ENCODE data around the gene IL7R. TPM values are rescaled to one million over a fixed set of nuclear protein-coding genes. Genes with fewer than 3 reads are reported as not detected.

IL7R gene
- total RNA-seq, 1 experiment from 2014 or later: not detected

DNA sequence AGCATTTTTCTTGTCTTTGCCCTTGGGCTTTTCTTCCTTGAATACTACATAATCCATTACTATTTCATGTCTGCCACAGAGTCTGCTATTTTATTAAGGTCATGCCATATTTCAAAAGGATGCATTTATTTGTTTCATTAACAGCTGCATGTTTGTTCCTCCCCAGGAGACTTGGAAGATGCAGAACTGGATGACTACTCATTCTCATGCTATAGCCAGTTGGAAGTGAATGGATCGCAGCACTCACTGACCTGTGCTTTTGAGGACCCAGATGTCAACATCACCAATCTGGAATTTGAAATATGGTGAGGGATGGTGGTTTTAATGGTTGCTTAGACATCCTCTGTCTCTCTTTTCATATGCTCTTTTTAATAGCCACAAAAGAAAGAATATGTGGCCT, 4.0 kb downstream of the IL7R start:
- no peak overlapping the region for H3T11ph ChIP-seq (ENCODE audit: low read length)
- no peak overlapping the region for H2AFZ ChIP-seq (ENCODE audit: low read length)
- no peak overlapping the region for H3K4ac ChIP-seq (ENCODE audit: low read depth, low read length)
- H2BK15ac ChIP-seq (ENCODE audit: low read depth, low read length): no peak overlapping the region
- H3K23ac ChIP-seq (ENCODE audit: insufficient read length, low read depth, low read length): no peak overlapping the region
- H3K79me2 ChIP-seq (ENCODE audit: insufficient read depth, low read length): no peaks in the 10 kb centered on the region
- H3K27ac ChIP-seq (ENCODE audit: insufficient read length, low read depth, low read length): no peak overlapping the region
- H3K9me3 ChIP-seq (ENCODE audit: control insufficient read depth, low read depth, low read length): no peaks in the 10 kb centered on the region
- H3K9ac ChIP-seq (ENCODE audit: extremely low read depth, insufficient read length, low read length): no peak overlapping the region
- H3K18ac ChIP-seq (ENCODE audit: insufficient read length, low read depth, low read length): no peak overlapping the region
- H3K9me3 Mint-ChIP-seq: peaks cover 2 to 3% of the 10 kb centered on the region in 2 experiments; a peak in 3 of 5 replicates
- H2BK12ac ChIP-seq (ENCODE audit: insufficient read length, low read depth, low read length): no peak overlapping the region
- no peaks in the 10 kb centered on the region for H4K20me1 ChIP-seq (ENCODE audit: control insufficient read depth, insufficient read depth, insufficient read length)
- no peak overlapping the region for H3K4me2 ChIP-seq (ENCODE audit: insufficient read depth, insufficient read length, low read length)
- no peak overlapping the region for H2AK5ac ChIP-seq (ENCODE audit: insufficient read length, low read length)
- no peak overlapping the region for H2BK5ac ChIP-seq (ENCODE audit: insufficient read length, low read length)
- no peak overlapping the region for H3K14ac ChIP-seq (ENCODE audit: insufficient read depth, low read length)
- DNase-seq: no peak
- TF ChIP-seq, protein P1, sequence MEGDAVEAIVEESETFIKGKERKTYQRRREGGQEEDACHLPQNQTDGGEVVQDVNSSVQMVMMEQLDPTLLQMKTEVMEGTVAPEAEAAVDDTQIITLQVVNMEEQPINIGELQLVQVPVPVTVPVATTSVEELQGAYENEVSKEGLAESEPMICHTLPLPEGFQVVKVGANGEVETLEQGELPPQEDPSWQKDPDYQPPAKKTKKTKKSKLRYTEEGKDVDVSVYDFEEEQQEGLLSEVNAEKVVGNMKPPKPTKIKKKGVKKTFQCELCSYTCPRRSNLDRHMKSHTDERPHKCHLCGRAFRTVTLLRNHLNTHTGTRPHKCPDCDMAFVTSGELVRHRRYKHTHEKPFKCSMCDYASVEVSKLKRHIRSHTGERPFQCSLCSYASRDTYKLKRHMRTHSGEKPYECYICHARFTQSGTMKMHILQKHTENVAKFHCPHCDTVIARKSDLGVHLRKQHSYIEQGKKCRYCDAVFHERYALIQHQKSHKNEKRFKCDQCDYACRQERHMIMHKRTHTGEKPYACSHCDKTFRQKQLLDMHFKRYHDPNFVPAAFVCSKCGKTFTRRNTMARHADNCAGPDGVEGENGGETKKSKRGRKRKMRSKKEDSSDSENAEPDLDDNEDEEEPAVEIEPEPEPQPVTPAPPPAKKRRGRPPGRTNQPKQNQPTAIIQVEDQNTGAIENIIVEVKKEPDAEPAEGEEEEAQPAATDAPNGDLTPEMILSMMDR (conservative IDR thresholded peaks at IDR 0.05): no peak
- peaks cover 8% of the 10 kb centered on the region; the same call in 1 of the 2 replicates for H3K4me1 ChIP-seq (ENCODE audit: insufficient read depth, low read length)
- no peaks in the 10 kb centered on the region for H3K79me1 ChIP-seq (ENCODE audit: insufficient read depth, low read depth, low read length, poor library complexity, severe bottlenecking)
- no peaks in the 10 kb centered on the region for H3K27me3 ChIP-seq (ENCODE audit: insufficient read depth, low read length)
- peaks cover 3% of the 10 kb centered on the region for H3K27me3 Mint-ChIP-seq (ENCODE audit: low read depth)
- H3K23me2 ChIP-seq (ENCODE audit: insufficient read length, low read depth, low read length, poor library complexity, severe bottlenecking): no peaks in the 10 kb centered on the region
- no peak overlapping the region for H2BK120ac ChIP-seq (ENCODE audit: low read depth, low read length, poor library complexity, severe bottlenecking)
- no peak overlapping the region for H4K91ac ChIP-seq (ENCODE audit: insufficient read length, low read depth, low read length)
- WGBS (ENCODE audit: extremely low coverage, insufficient read length, low lambda C conversion rate): no CpG with 5 or more reads among the region's 1 CpG
- H4K8ac ChIP-seq (replicated peaks; ENCODE audit: insufficient read length, low read depth, low read length): no peak overlapping the region
- no peaks in the 10 kb centered on the region for H3K36me3 Mint-ChIP-seq (ENCODE audit: insufficient read depth in 1 of 3, low read depth in 3 of 3)
- H3K27ac Mint-ChIP-seq: no peak overlapping the region
- H3K4me1 Mint-ChIP-seq: peaks cover 22 to 34% of the 10 kb centered on the region in 2 experiments
- H3K56ac ChIP-seq (ENCODE audit: insufficient read length, low read depth, low read length): no peak overlapping the region
- H3K4me3 Mint-ChIP-seq: no peak overlapping the region
- no peak overlapping the region for H2BK20ac ChIP-seq (ENCODE audit: low read depth, low read length, poor library complexity, severe bottlenecking)
- no peak overlapping the region for H4K5ac ChIP-seq (ENCODE audit: insufficient read length, low read depth, low read length)
